Heart left ventricle (tissue), 13 donors: ENCODE measurements around the gene KRTAP10-5.

Experiments
- CTCF ChIP-seq, 12 donors: fragments of 200-600 bp; sonication (generic) in 4 of 12; IDR thresholded peaks; one replicate each; pipeline versions ENCODE4 v1.5.0 to v1.8.0; 2018 to 2022; ENCODE audit warnings: antibody characterized with exemption in 12 of 12, mild to moderate bottlenecking in 5 of 12
- POLR2A ChIP-seq, 2 donors: fragments of 450-650 bp; IDR thresholded peaks; one replicate each; pipeline ENCODE4 v1.6.1; 2017; ENCODE audit warnings: antibody characterized with exemption in 2 of 2, mild to moderate bottlenecking in 2 of 2, moderate library complexity in 2 of 2
- donor health status: ischemic (EF 13 %, LVEDD 7.1; RV severe dilation, severe dysfunction).
- donor health status: DM: no; HTN: yes; CAD: no.
- donor health status: DM: no; HTN: no; CAD: no.
- donor health status: ischemic (EF 25% LVEDD 6.9; RV normal size, moderate dysfunction).
- donor health status: ischemic (EF 25% LVEDD 5.7; RV mildly dilated, moderate dysfunction).
- donor health status: ischemic (EF 35%, LVEDD 5.7; RV mildly dilated, moderate dysfunction).
- donor health status: nonischemic (EF 11% LVEDD 7.7; RV severe dilation, severe dysfunction).
- donor health status: DM: yes; HTN: yes; CAD: no.
- donor health status: PGD.
- donor health status: ischemic (EF 29% LVEDD 5.4; RV normal size, mild dysfunction).
- donor health status: nonischemic (EF 23%, LVEDD 6.1; RV moderate dilation, normal function).

- TF ChIP-seq CTCF (IDR thresholded peaks at IDR 0.05) (no peak), POLR2A (IDR thresholded peaks at IDR 0.05) (no peak)
These were observed 8.3 kb downstream of the KRTAP10-5 start for GRCh38 chr21:44571844-44572782.
